Measurements from ENCODE around the gene GNAI3.

GNAI3 gene

GRCh38 chr1:109547463-109548320 lies 723 bp upstream of the GNAI3 start:
- H3K4me3 Mint-ChIP-seq: peak overlapping the region; percentile 90
- no peaks in the 10 kb centered on the region for H3K9me3 Mint-ChIP-seq (ENCODE audit: low read depth)
- H3K27me3 Mint-ChIP-seq: no peaks in the 10 kb centered on the region
- H3K27ac Mint-ChIP-seq: peak overlapping the region; percentile 97
- H3K36me3 Mint-ChIP-seq: no peaks in the 10 kb centered on the region
- H3K4me1 Mint-ChIP-seq (ENCODE audit: low read depth): peaks cover 49% of the 10 kb centered on the region

GRCh38 chr1:109556563-109556962 lies 8.1 kb downstream of the GNAI3 start:
- H3K9me3 Mint-ChIP-seq (ENCODE audit: low read depth): no peaks in the 10 kb centered on the region
- H3K36me3 Mint-ChIP-seq: peaks cover 9% of the 10 kb centered on the region
- H3K4me1 Mint-ChIP-seq (ENCODE audit: low read depth): peaks cover 83% of the 10 kb centered on the region
- no peaks in the 10 kb centered on the region for H3K27me3 Mint-ChIP-seq
- no peak overlapping the region for H3K27ac Mint-ChIP-seq
- peak overlapping the region; percentile 46 for H3K4me3 Mint-ChIP-seq

- H3K27me3 Mint-ChIP-seq: no peaks in the 10 kb centered on the region
- H3K9me3 Mint-ChIP-seq (ENCODE audit: low read depth): no peaks in the 10 kb centered on the region
- peaks cover 88% of the 10 kb centered on the region for H3K4me1 Mint-ChIP-seq (ENCODE audit: low read depth)
- peaks cover 9% of the 10 kb centered on the region for H3K36me3 Mint-ChIP-seq
- H3K4me3 Mint-ChIP-seq: no peak overlapping the region
- H3K27ac Mint-ChIP-seq: no peak overlapping the region
These were observed 9.1 kb downstream of the GNAI3 start for GRCh38 chr1:109557520-109557919.

- Mint-ChIP-seq H3K4me3 (no peak overlapping the region), H3K4me1 (ENCODE audit: low read depth) (peaks cover 82% of the 10 kb centered on the region), H3K27ac (no peak overlapping the region)
These were observed 11.6 kb downstream of the GNAI3 start for GRCh38 chr1:109559995-109560394.

GRCh38 chr1:109564194-109564878 lies 15.9 kb downstream of the GNAI3 start:
- H3K4me3 Mint-ChIP-seq: no peak overlapping the region
- H3K27ac Mint-ChIP-seq: no peak overlapping the region
- no peaks in the 10 kb centered on the region for H3K36me3 Mint-ChIP-seq
- H3K9me3 Mint-ChIP-seq (ENCODE audit: low read depth): no peaks in the 10 kb centered on the region
- H3K4me1 Mint-ChIP-seq (ENCODE audit: low read depth): peaks cover 74% of the 10 kb centered on the region
- H3K27me3 Mint-ChIP-seq: no peaks in the 10 kb centered on the region

More at GRCh38 chr1:109559995-109560394, 11.6 kb downstream of the GNAI3 start:
- peaks cover 6% of the 10 kb centered on the region for H3K36me3 Mint-ChIP-seq
- H3K27me3 Mint-ChIP-seq: no peaks in the 10 kb centered on the region
- H3K9me3 Mint-ChIP-seq (ENCODE audit: low read depth): no peaks in the 10 kb centered on the region

- peaks cover 66% of the 10 kb centered on the region for H3K4me1 Mint-ChIP-seq (ENCODE audit: low read depth)
- H3K27me3 Mint-ChIP-seq: no peaks in the 10 kb centered on the region
- H3K27ac Mint-ChIP-seq: no peak overlapping the region
- no peaks in the 10 kb centered on the region for H3K36me3 Mint-ChIP-seq
- H3K9me3 Mint-ChIP-seq (ENCODE audit: low read depth): no peaks in the 10 kb centered on the region
- no peak overlapping the region for H3K4me3 Mint-ChIP-seq
These were observed 16.8 kb downstream of the GNAI3 start for GRCh38 chr1:109565241-109565640.

GRCh38 chr1:109566982-109567381 lies 18.6 kb downstream of the GNAI3 start:
- peaks cover 48% of the 10 kb centered on the region for H3K4me1 Mint-ChIP-seq (ENCODE audit: low read depth)
- H3K4me3 Mint-ChIP-seq: no peak overlapping the region
- H3K27ac Mint-ChIP-seq: no peak overlapping the region
- H3K9me3 Mint-ChIP-seq (ENCODE audit: low read depth): no peaks in the 10 kb centered on the region
- H3K27me3 Mint-ChIP-seq: no peaks in the 10 kb centered on the region
- H3K36me3 Mint-ChIP-seq: no peaks in the 10 kb centered on the region

GRCh38 chr1:109567877-109568672 lies 19.7 kb downstream of the GNAI3 start:
- H3K4me3 Mint-ChIP-seq: no peak overlapping the region
- H3K36me3 Mint-ChIP-seq: no peaks in the 10 kb centered on the region

GRCh38 chr1:109569323-109569722 lies 20.9 kb downstream of the GNAI3 start:
- no peak overlapping the region for H3K27ac Mint-ChIP-seq
- H3K4me1 Mint-ChIP-seq (ENCODE audit: low read depth): peaks cover 43% of the 10 kb centered on the region
- H3K4me3 Mint-ChIP-seq: no peak overlapping the region
- no peaks in the 10 kb centered on the region for H3K27me3 Mint-ChIP-seq
- no peaks in the 10 kb centered on the region for H3K9me3 Mint-ChIP-seq (ENCODE audit: low read depth)
- no peaks in the 10 kb centered on the region for H3K36me3 Mint-ChIP-seq

More at GRCh38 chr1:109567877-109568672, 19.7 kb downstream of the GNAI3 start:
- H3K27ac Mint-ChIP-seq: no peak overlapping the region
- no peaks in the 10 kb centered on the region for H3K27me3 Mint-ChIP-seq
- no peaks in the 10 kb centered on the region for H3K9me3 Mint-ChIP-seq (ENCODE audit: low read depth)
- peaks cover 48% of the 10 kb centered on the region for H3K4me1 Mint-ChIP-seq (ENCODE audit: low read depth)

GRCh38 chr1:109570414-109570813 lies 22.0 kb downstream of the GNAI3 start:
- H3K27ac Mint-ChIP-seq: no peak overlapping the region
- no peak overlapping the region for H3K4me3 Mint-ChIP-seq
- no peaks in the 10 kb centered on the region for H3K9me3 Mint-ChIP-seq (ENCODE audit: low read depth)
- H3K27me3 Mint-ChIP-seq: no peaks in the 10 kb centered on the region
- no peaks in the 10 kb centered on the region for H3K36me3 Mint-ChIP-seq
- peaks cover 37% of the 10 kb centered on the region for H3K4me1 Mint-ChIP-seq (ENCODE audit: low read depth)

GRCh38 chr1:109573785-109574184 lies 25.4 kb downstream of the GNAI3 start:
- peaks cover 13% of the 10 kb centered on the region for H3K4me1 Mint-ChIP-seq (ENCODE audit: low read depth)
- no peak overlapping the region for H3K4me3 Mint-ChIP-seq
- no peaks in the 10 kb centered on the region for H3K9me3 Mint-ChIP-seq (ENCODE audit: low read depth)
- no peak overlapping the region for H3K27ac Mint-ChIP-seq
- peaks cover 3% of the 10 kb centered on the region for H3K36me3 Mint-ChIP-seq
- H3K27me3 Mint-ChIP-seq: no peaks in the 10 kb centered on the region

GRCh38 chr1:109578947-109579443 lies 30.6 kb downstream of the GNAI3 start:
- peaks cover 11% of the 10 kb centered on the region for H3K36me3 Mint-ChIP-seq
- no peaks in the 10 kb centered on the region for H3K9me3 Mint-ChIP-seq (ENCODE audit: low read depth)
- H3K27me3 Mint-ChIP-seq: no peaks in the 10 kb centered on the region
- peak overlapping the region; percentile 70 for H3K27ac Mint-ChIP-seq
- H3K4me1 Mint-ChIP-seq (ENCODE audit: low read depth): peaks cover 2% of the 10 kb centered on the region
- no peak overlapping the region for H3K4me3 Mint-ChIP-seq

- no peaks in the 10 kb centered on the region for H3K9me3 Mint-ChIP-seq (ENCODE audit: low read depth)
- H3K27ac Mint-ChIP-seq: no peak overlapping the region
- peaks cover 11% of the 10 kb centered on the region for H3K36me3 Mint-ChIP-seq
These were observed 31.1 kb downstream of the GNAI3 start for GRCh38 chr1:109579491-109579890.

GRCh38 chr1:109582021-109582420 lies 33.6 kb downstream of the GNAI3 start:
- Mint-ChIP-seq H3K27me3 (no peaks in the 10 kb centered on the region), H3K36me3 (peaks cover 11% of the 10 kb centered on the region)

More at GRCh38 chr1:109579491-109579890, 31.1 kb downstream of the GNAI3 start:
- H3K27me3 Mint-ChIP-seq: no peaks in the 10 kb centered on the region
- peaks cover 2% of the 10 kb centered on the region for H3K4me1 Mint-ChIP-seq (ENCODE audit: low read depth)
- H3K4me3 Mint-ChIP-seq: no peak overlapping the region

More at GRCh38 chr1:109582021-109582420, 33.6 kb downstream of the GNAI3 start:
- H3K4me1 Mint-ChIP-seq (ENCODE audit: low read depth): peaks cover 2% of the 10 kb centered on the region
- H3K27ac Mint-ChIP-seq: no peak overlapping the region
- H3K4me3 Mint-ChIP-seq: no peak overlapping the region
- H3K9me3 Mint-ChIP-seq (ENCODE audit: low read depth): no peaks in the 10 kb centered on the region

All from activated naive CD8-positive, alpha-beta T cell (primary cell).